GM18505 (cell line): ENCODE data around the gene PLIN5.

Experiments used
- ATAC-seq: cut with Tn5 transposase; IDR thresholded peaks from one replicate; pipeline ENCODE4 v1.9.1; 2021; ENCODE audit not compliant: unreplicated experiment
- POLR2A ChIP-seq: IDR thresholded peaks from 4 replicates; pipeline ENCODE4 v1.6.1; 2011; ENCODE audit warnings: borderline replicate concordance; ENCODE audit not compliant: insufficient read depth, insufficient read length; ENCODE audit errors: extremely low read depth

The PLIN5 gene

GRCh38 chr19:4474514-4475022, 60.5 kb downstream of the PLIN5 start:
- no peak for TF ChIP-seq POLR2A
- ATAC-seq: no peak

GRCh38 chr19:4473763-4474513, 61.1 kb downstream of the PLIN5 start:
- ATAC-seq: no peak
- TF ChIP-seq POLR2A: no peak

GRCh38 chr19:4473011-4473762, 61.8 kb downstream of the PLIN5 start:
- no peak for ATAC-seq
- no peak for TF ChIP-seq POLR2A
